HEK293 (cell line): Measurements from ENCODE around the gene FRMD4B.

Source experiments
- CTCF ChIA-PET: fragments of 350-600 bp; formaldehyde crosslinking; extraction: SDS; loops from one replicate; lab custom pipeline; 2021; ENCODE audit warnings: antibody characterized with exemption; lab: Yijun Ruan, JAX
- POLR2A ChIA-PET: fragments of 300-600 bp; formaldehyde crosslinking; extraction: SDS; loops from one replicate; lab custom pipeline; 2020; ENCODE audit warnings: antibody characterized with exemption, inconsistent platforms; lab: Yijun Ruan, JAX
- H3K27ac ChIP-seq: fragments of 200-500 bp; sonication (Bioruptor generic); 2 replicates; pipeline ENCODE4 v1.5.1; 2014; ENCODE audit warnings: low read depth, low read length, control low read depth, inconsistent platforms; ENCODE audit errors: extremely low read depth
- H3K36me3 ChIP-seq, 2 experiments: fragments of 200-500 bp in 1 of 2; sonication (Bioruptor generic) in 1 of 2; 1 replicate in 1 of 2; 2 replicates in 1 of 2; pipeline ENCODE4 v1.5.1; 2014 to 2017; ENCODE audit warnings: inconsistent platforms in 2 of 2, low read length in 2 of 2; ENCODE audit not compliant: control insufficient read depth in 2 of 2, insufficient read depth in 1 of 2
- H3K4me1 ChIP-seq: fragments of 200-500 bp; sonication (Bioruptor generic); 2 replicates; pipeline ENCODE4 v1.5.1; 2014; ENCODE audit warnings: mild to moderate bottlenecking, low read length, inconsistent platforms; ENCODE audit not compliant: control insufficient read depth, insufficient read depth
- H3K4me3 ChIP-seq: 2 replicates; pipeline ENCODE4 v1.5.1; 2011; ENCODE audit warnings: low read depth, mild to moderate bottlenecking, control low read depth, low read length, moderate library complexity
- H3K9me3 ChIP-seq: fragments of 200-500 bp; sonication (Bioruptor generic); 2 replicates; pipeline ENCODE4 v1.5.1; 2014; ENCODE audit warnings: low read depth, low read length, inconsistent platforms; ENCODE audit not compliant: control insufficient read depth, insufficient read depth
- FEZF1 ChIP-seq: fragments of 450-650 bp; formaldehyde crosslinking; IDR thresholded peaks from 2 replicates; pipeline ENCODE4 v1.5.1; 2016; ENCODE audit warnings: missing biosample characterization, missing genetic modification characterization
- OSR2 ChIP-seq: fragments of 450-650 bp; formaldehyde crosslinking; IDR thresholded peaks from 2 replicates; pipeline ENCODE4 v1.5.1; 2016; ENCODE audit warnings: missing biosample characterization, missing genetic modification characterization
- PRDM10 ChIP-seq: fragments of 450-650 bp; formaldehyde crosslinking; IDR thresholded peaks from 2 replicates; pipeline ENCODE4 v1.5.1; 2016; ENCODE audit warnings: missing biosample characterization, missing genetic modification characterization
- PRDM6 ChIP-seq: fragments of 450-650 bp; formaldehyde crosslinking; IDR thresholded peaks from 2 replicates; pipeline ENCODE4 v1.5.1; 2017; ENCODE audit warnings: missing biosample characterization, missing genetic modification characterization
- RBAK ChIP-seq: fragments of 450-650 bp; formaldehyde crosslinking; IDR thresholded peaks from 2 replicates; pipeline ENCODE4 v1.5.1; 2016; ENCODE audit warnings: missing biosample characterization, missing genetic modification characterization
- YY2 ChIP-seq: fragments of 450-650 bp; formaldehyde crosslinking; IDR thresholded peaks from 2 replicates; pipeline ENCODE4 v1.5.1; 2016; ENCODE audit warnings: missing biosample characterization, missing genetic modification characterization
- ZBTB11 ChIP-seq: fragments of 450-650 bp; formaldehyde crosslinking; conservative IDR thresholded peaks from 2 replicates; pipeline ENCODE4 v1.5.1; 2016; ENCODE audit warnings: low read depth, missing biosample characterization, missing genetic modification characterization
- ZBTB44 ChIP-seq: fragments of 450-650 bp; IDR thresholded peaks from 2 replicates; pipeline ENCODE4 v1.5.1; 2018; ENCODE audit warnings: missing biosample characterization, mild to moderate bottlenecking, missing genetic modification characterization
- ZBTB48 ChIP-seq: fragments of 450-650 bp; formaldehyde crosslinking; IDR thresholded peaks from 2 replicates; pipeline ENCODE4 v1.5.1; 2016; ENCODE audit warnings: missing biosample characterization, missing genetic modification characterization
- ZEB2 ChIP-seq: fragments of 450-650 bp; formaldehyde crosslinking; IDR thresholded peaks from 2 replicates; pipeline ENCODE4 v1.5.1; 2016; ENCODE audit warnings: missing biosample characterization, missing genetic modification characterization
- ZFHX2 ChIP-seq: fragments of 450-650 bp; formaldehyde crosslinking; conservative IDR thresholded peaks from 2 replicates; pipeline ENCODE4 v1.5.1; 2016; ENCODE audit warnings: missing biosample characterization, missing genetic modification characterization
- ZNF10 ChIP-seq: fragments of 450-650 bp; formaldehyde crosslinking; IDR thresholded peaks from 2 replicates; pipeline ENCODE4 v1.5.1; 2017; ENCODE audit warnings: missing biosample characterization, missing genetic modification characterization
- ZNF274 ChIP-seq, 2 experiments: fragments of 200-500 bp in 1 of 2; fragments of 450-650 bp in 1 of 2; sonication (Bioruptor generic) in 1 of 2; formaldehyde crosslinking in 1 of 2; IDR thresholded peaks; 2 replicates each; pipeline versions ENCODE4 v1.5.1 to v1.6.1; 2014 to 2016; ENCODE audit warnings: borderline replicate concordance in 1 of 2, inconsistent platforms in 1 of 2, low read length in 1 of 2, missing biosample characterization in 1 of 2, missing genetic modification characterization in 1 of 2
- ZNF311 ChIP-seq: fragments of 450-650 bp; formaldehyde crosslinking; IDR thresholded peaks from 2 replicates; pipeline ENCODE4 v1.5.1; 2017; ENCODE audit warnings: missing biosample characterization, missing genetic modification characterization, borderline replicate concordance
- ZNF350 ChIP-seq: fragments of 450-650 bp; formaldehyde crosslinking; IDR thresholded peaks from 2 replicates; pipeline ENCODE4 v1.5.0; 2017; ENCODE audit warnings: missing biosample characterization, mild to moderate bottlenecking, missing genetic modification characterization
- ZNF354C ChIP-seq: fragments of 450-650 bp; formaldehyde crosslinking; IDR thresholded peaks from 2 replicates; pipeline ENCODE4 v1.5.1; 2016; ENCODE audit warnings: missing biosample characterization, missing genetic modification characterization, low read depth, borderline replicate concordance
- ZNF426 ChIP-seq: fragments of 450-650 bp; formaldehyde crosslinking; IDR thresholded peaks from 2 replicates; pipeline ENCODE4 v1.5.1; 2017; ENCODE audit warnings: missing biosample characterization, missing genetic modification characterization, mild to moderate bottlenecking, inconsistent platforms, moderate library complexity
- ZNF433 ChIP-seq: fragments of 450-650 bp; formaldehyde crosslinking; IDR thresholded peaks from 2 replicates; pipeline ENCODE4 v1.5.1; 2016; ENCODE audit warnings: missing biosample characterization, missing genetic modification characterization, low read depth
- ZNF670 ChIP-seq: fragments of 450-650 bp; formaldehyde crosslinking; IDR thresholded peaks from 2 replicates; pipeline ENCODE4 v1.5.1; 2016; ENCODE audit warnings: missing biosample characterization, missing genetic modification characterization, low read depth
- ZNF830 ChIP-seq: fragments of 450-650 bp; IDR thresholded peaks from 2 replicates; pipeline ENCODE4 v1.5.0; 2018; ENCODE audit warnings: missing biosample characterization, missing genetic modification characterization, low read depth, mild to moderate bottlenecking, moderate library complexity

Gene FRMD4B

GRCh38 chr3:69379661-69380060 lies 6.2 kb downstream of the FRMD4B start:
- no peaks in the 10 kb centered on the region for H3K4me1 ChIP-seq
- ChIA-PET CTCF (interaction anchor here (0.7 kb wide), 1 partner anchor 916 kb away, joined by 3 read pairs; no protein-coding TSS in a partner anchor), POLR2A (no interaction called here)
- H3K36me3 ChIP-seq: no peaks in the 10 kb centered on the region
- no peaks in the 10 kb centered on the region for H3K9me3 ChIP-seq
- 0 out of 2 replicates have a peak, but pooled peaks have one; percentile 14 for TF ChIP-seq PRDM6
- no peak for TF ChIP-seq ZEB2 (tag by site-specific recombination)
- TF ChIP-seq ZBTB48 (tag by site-specific recombination): no peak
- TF ChIP-seq ZBTB44 (tag by site-specific recombination): peak; percentile 46; the same call in 1 of the 2 replicates
- no peak for TF ChIP-seq ZNF426 (tag by site-specific recombination)
- H3K4me3 ChIP-seq: no peak overlapping the region
- H3K27ac ChIP-seq: no peak overlapping the region

GRCh38 chr3:69378112-69378802 lies 7.6 kb downstream of the FRMD4B start:
- no peak for TF ChIP-seq ZNF830 (tag by site-specific recombination)
- TF ChIP-seq PRDM10: no peak
- TF ChIP-seq YY2 (tag by site-specific recombination): no peak
- TF ChIP-seq ZNF274 (IDR thresholded peaks at IDR 0.05; ENCODE audit: low read length): no peak
- no peak for TF ChIP-seq ZNF274 (tag by site-specific recombination; IDR thresholded peaks at IDR 0.05; ENCODE audit: borderline replicate concordance)
- TF ChIP-seq ZNF311 (tag by site-specific recombination): no peak
- TF ChIP-seq FEZF1: no peak
- no peak for TF ChIP-seq ZNF433
- no peak for TF ChIP-seq OSR2 (tag by site-specific recombination)
- no peak for TF ChIP-seq ZNF10
- no peak for TF ChIP-seq ZNF670
- no peak for TF ChIP-seq ZNF354C (tag by site-specific recombination)
- TF ChIP-seq ZBTB11 (tag by site-specific recombination): no peak
- no peak for TF ChIP-seq RBAK (tag by site-specific recombination)
- TF ChIP-seq ZFHX2 (tag by site-specific recombination): no peak
- no peak for TF ChIP-seq ZNF350 (tag by site-specific recombination)
- ChIA-PET POLR2A (no interaction called here), CTCF (no interaction called here)
- H3K4me1 ChIP-seq: no peaks in the 10 kb centered on the region
- H3K36me3 ChIP-seq: no peaks in the 10 kb centered on the region
- no peak overlapping the region for H3K4me3 ChIP-seq
- no peaks in the 10 kb centered on the region for H3K9me3 ChIP-seq
- H3K27ac ChIP-seq: no peak overlapping the region
